ENCODE measurements around the gene FBF1.
A peak's percentile ranks its signal among the peaks of the same experiment; 100 is the strongest.

Gene FBF1

DNA sequence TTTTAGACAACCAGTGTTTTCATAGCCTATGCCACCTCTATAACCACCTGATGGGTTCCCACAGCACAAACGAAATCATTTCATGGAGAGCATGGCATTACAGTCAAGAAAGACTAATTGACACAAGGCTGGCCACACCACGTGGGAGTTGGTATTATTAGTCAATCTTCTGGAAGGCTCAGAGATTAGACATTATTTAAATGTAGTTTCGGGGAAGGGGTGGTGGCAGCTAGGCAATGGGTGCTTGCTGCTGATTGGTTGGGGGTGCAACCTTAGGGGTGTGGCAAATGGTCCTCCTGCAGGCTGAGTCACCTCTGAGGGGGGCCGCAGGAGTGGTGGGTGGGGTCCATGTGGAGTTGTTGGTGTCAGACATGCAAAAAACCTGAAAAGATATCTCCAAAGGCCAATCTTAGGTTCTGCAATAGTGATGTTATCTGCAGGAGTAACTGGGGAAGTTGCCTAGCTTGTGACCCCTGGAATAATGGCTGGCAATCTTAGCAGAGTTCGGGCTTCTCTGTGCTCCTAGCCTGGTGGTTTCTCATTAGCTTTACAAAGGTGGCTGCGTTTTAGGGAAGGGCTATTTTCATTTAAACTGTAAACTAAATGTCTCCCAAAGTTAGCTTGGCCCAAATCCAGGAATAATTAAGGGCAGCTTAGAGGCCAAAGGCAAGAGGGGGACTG, 42.8 kb upstream of the FBF1 start:
- Histone ChIP-seq H3K27ac (ENCODE audit: low read length) (no peak overlapping the region), H2AFZ (ENCODE audit: low read depth, low read length) (no peak overlapping the region), H3K4me2 (ENCODE audit: low read length) (peak overlapping the region; percentile 31), H3K9me3 (ENCODE audit: insufficient read depth, low read length) (no peaks in the 10 kb centered on the region), H3K27me3 (ENCODE audit: low read depth, low read length) (no peaks in the 10 kb centered on the region), H3K36me3 (replicated peaks; ENCODE audit: low read depth, low read length) (no peaks in the 10 kb centered on the region), H3K9ac (ENCODE audit: low read length) (no peak overlapping the region), H4K20me1 (ENCODE audit: insufficient read depth, low read length) (no peaks in the 10 kb centered on the region), H3K79me2 (ENCODE audit: low read length) (peaks cover 9% of the 10 kb centered on the region), H3K4me1 (ENCODE audit: low read length) (peaks cover 13% of the 10 kb centered on the region), H3K4me3 (ENCODE audit: low read length) (no peak overlapping the region)
- no peak for TF ChIP-seq EZH2phosphoT487 (IDR thresholded peaks at IDR 0.05; ENCODE audit: low read depth)
- no peak for TF ChIP-seq CTCF (IDR thresholded peaks at IDR 0.05; ENCODE audit: low read depth, low read length)

GRCh38 chr17:75981019-75981615, 40.3 kb upstream of the FBF1 start:
- 0 out of 2 replicates have a peak overlapping the region, but pooled peaks have one; percentile 71 for H3K4me2 ChIP-seq (ENCODE audit: low read length)
- H2AFZ ChIP-seq (ENCODE audit: low read depth, low read length) = no peak overlapping the region
- H3K4me1 ChIP-seq (ENCODE audit: low read length) = peaks cover 15% of the 10 kb centered on the region
- no peaks in the 10 kb centered on the region for H3K27me3 ChIP-seq (ENCODE audit: low read depth, low read length)
- H3K79me2 ChIP-seq (ENCODE audit: low read length) = peaks cover 9% of the 10 kb centered on the region
- H3K4me3 ChIP-seq (ENCODE audit: low read length) = no peak overlapping the region
- H3K9ac ChIP-seq (ENCODE audit: low read length) = no peak overlapping the region
- no peak for TF ChIP-seq EZH2phosphoT487 (IDR thresholded peaks at IDR 0.05; ENCODE audit: low read depth)
- TF ChIP-seq CTCF (IDR thresholded peaks at IDR 0.05; ENCODE audit: low read depth, low read length) = no peak
- H3K36me3 ChIP-seq (replicated peaks; ENCODE audit: low read depth, low read length) = no peaks in the 10 kb centered on the region
- no peak overlapping the region for H3K27ac ChIP-seq (ENCODE audit: low read length)
- H4K20me1 ChIP-seq (ENCODE audit: insufficient read depth, low read length) = no peaks in the 10 kb centered on the region
- no peaks in the 10 kb centered on the region for H3K9me3 ChIP-seq (ENCODE audit: insufficient read depth, low read length)

DNA sequence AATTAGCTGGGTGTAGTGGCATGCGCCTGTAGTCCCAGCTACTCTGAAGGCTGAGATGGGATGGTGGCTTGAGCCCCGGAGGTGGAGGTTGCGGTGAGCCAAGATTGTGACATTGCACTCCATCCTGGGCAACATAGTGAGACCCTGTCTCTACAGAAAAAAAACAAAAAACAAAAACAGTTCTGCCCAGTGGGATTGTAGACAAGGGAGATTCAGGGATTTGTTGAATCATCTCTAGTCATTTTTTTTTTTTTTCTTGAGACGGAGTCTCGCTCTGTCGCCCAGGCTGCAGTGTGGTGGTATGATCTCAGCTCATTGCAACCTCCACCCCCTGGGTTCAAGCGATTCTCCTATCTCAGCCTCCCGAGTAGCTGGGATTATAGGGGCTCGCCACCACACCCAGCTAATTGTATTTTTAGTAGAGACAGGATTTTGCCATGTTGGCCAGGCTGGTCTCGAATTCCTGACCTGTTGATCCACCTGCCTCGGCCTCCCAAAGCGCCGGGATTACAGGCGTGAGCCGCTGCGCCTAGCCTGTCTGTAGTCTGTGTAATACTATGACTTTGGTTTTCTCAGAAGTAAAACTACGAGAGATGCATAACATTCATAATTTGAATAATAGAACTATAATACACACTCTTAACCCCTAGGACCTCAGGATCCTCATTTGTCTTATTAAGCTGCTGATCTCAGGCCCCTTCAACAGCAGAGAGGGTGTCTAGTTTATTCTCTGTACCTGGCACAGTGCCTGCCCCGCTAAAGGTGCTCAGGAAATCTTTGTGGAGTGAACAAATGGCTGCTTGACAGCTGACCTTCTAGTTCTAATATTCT, 39.6 kb upstream of the FBF1 start:
- Histone ChIP-seq H3K4me3 (ENCODE audit: low read length) (peak overlapping the region; percentile 86), H3K9ac (ENCODE audit: low read length) (peak overlapping the region; percentile 93), H2AFZ (ENCODE audit: low read depth, low read length) (no peak overlapping the region), H3K4me2 (ENCODE audit: low read length) (peak overlapping the region; percentile 71), H3K9me3 (ENCODE audit: insufficient read depth, low read length) (no peaks in the 10 kb centered on the region), H4K20me1 (ENCODE audit: insufficient read depth, low read length) (no peaks in the 10 kb centered on the region), H3K4me1 (ENCODE audit: low read length) (peaks cover 15% of the 10 kb centered on the region), H3K79me2 (ENCODE audit: low read length) (peaks cover 9% of the 10 kb centered on the region), H3K27ac (ENCODE audit: low read length) (peak overlapping the region; percentile 76), H3K27me3 (ENCODE audit: low read depth, low read length) (no peaks in the 10 kb centered on the region), H3K36me3 (replicated peaks; ENCODE audit: low read depth, low read length) (no peaks in the 10 kb centered on the region)
- TF ChIP-seq EZH2phosphoT487 (IDR thresholded peaks at IDR 0.05; ENCODE audit: low read depth) = no peak
- no peak for TF ChIP-seq CTCF (IDR thresholded peaks at IDR 0.05; ENCODE audit: low read depth, low read length)

DNA sequence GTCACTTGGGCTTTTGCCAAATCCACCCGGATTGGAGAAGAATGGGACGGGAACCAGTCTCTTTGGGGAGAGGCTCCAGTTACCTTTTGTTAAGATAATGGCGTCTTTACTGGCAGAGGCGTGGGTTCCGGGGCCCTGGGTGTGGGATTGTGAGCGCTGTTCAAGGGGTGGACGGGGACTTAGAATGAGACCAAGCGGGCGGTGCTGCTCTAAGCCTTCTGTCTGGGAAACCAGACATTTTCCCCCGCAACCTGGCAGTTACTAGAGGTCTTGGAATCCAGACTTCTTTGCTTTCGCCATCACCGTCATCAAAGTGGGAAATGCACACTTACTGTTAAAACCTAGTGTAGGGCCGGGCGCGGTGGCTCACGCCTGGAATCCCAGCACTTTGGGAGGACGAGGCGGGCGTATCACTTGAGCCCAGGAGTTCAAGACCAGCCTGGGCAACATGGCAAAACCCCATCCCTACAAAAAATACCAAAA, 38.9 kb upstream of the FBF1 start:
- no peak for TF ChIP-seq EZH2phosphoT487 (IDR thresholded peaks at IDR 0.05; ENCODE audit: low read depth)
- no peak for TF ChIP-seq CTCF (IDR thresholded peaks at IDR 0.05; ENCODE audit: low read depth, low read length)
- no peaks in the 10 kb centered on the region for H3K27me3 ChIP-seq (ENCODE audit: low read depth, low read length)
- peak overlapping the region; percentile 86 for H3K4me3 ChIP-seq (ENCODE audit: low read length)
- peak overlapping the region; percentile 76 for H3K27ac ChIP-seq (ENCODE audit: low read length)
- peaks cover 15% of the 10 kb centered on the region for H3K4me1 ChIP-seq (ENCODE audit: low read length)
- peak overlapping the region; percentile 71 for H3K4me2 ChIP-seq (ENCODE audit: low read length)
- H2AFZ ChIP-seq (ENCODE audit: low read depth, low read length) = peak overlapping the region; percentile 39; the same call in 1 of the 2 replicates
- no peaks in the 10 kb centered on the region for H3K36me3 ChIP-seq (replicated peaks; ENCODE audit: low read depth, low read length)
- peaks cover 9% of the 10 kb centered on the region for H3K79me2 ChIP-seq (ENCODE audit: low read length)
- H3K9ac ChIP-seq (ENCODE audit: low read length) = peak overlapping the region; percentile 93
- no peaks in the 10 kb centered on the region for H4K20me1 ChIP-seq (ENCODE audit: insufficient read depth, low read length)
- H3K9me3 ChIP-seq (ENCODE audit: insufficient read depth, low read length) = no peaks in the 10 kb centered on the region

Data from OCI-LY3 (cell line).